Stimulated activated naive CD8-positive, alpha-beta T cell treated with anti-CD3 and anti-CD28 coated beads, Interleukin-15, Interleukin-2, amounts not matched to agents 100 ng/mL and 50 ng/mL, for 24 hours (primary cell): Measurements from ENCODE around the gene PCBP3.

Experiments
- H3K27ac Mint-ChIP-seq: one replicate; pipeline ENCODE4 v1.8.0; 2021; ENCODE audit warnings: mild to moderate bottlenecking, mixed read lengths
- H3K27me3 Mint-ChIP-seq: one replicate; pipeline ENCODE4 v1.8.0; 2021; ENCODE audit warnings: mixed read lengths
- H3K36me3 Mint-ChIP-seq: one replicate; pipeline ENCODE4 v1.8.0; 2021; ENCODE audit warnings: low read depth, mixed read lengths
- H3K4me1 Mint-ChIP-seq: one replicate; pipeline ENCODE4 v1.8.0; 2021; ENCODE audit warnings: low read depth, mixed read lengths
- H3K4me3 Mint-ChIP-seq: one replicate; pipeline ENCODE4 v1.8.0; 2021; ENCODE audit warnings: mild to moderate bottlenecking, mixed read lengths
- H3K9me3 Mint-ChIP-seq: one replicate; pipeline ENCODE4 v1.8.0; 2021; ENCODE audit warnings: mixed read lengths

Gene PCBP3

GRCh38 chr21:45918835-45919447, 275.4 kb downstream of the PCBP3 start:
- Mint-ChIP-seq H3K4me1 (peaks cover 33% of the 10 kb centered on the region), H3K9me3 (no peaks in the 10 kb centered on the region), H3K27ac (no peak overlapping the region), H3K4me3 (no peak overlapping the region), H3K27me3 (no peaks in the 10 kb centered on the region), H3K36me3 (no peaks in the 10 kb centered on the region)

- Mint-ChIP-seq H3K27ac (no peak overlapping the region), H3K27me3 (no peaks in the 10 kb centered on the region), H3K4me1 (peaks cover 33% of the 10 kb centered on the region), H3K9me3 (no peaks in the 10 kb centered on the region), H3K4me3 (no peak overlapping the region), H3K36me3 (no peaks in the 10 kb centered on the region)
Measured at GRCh38 chr21:45919593-45919992, 276.1 kb downstream of the PCBP3 start.

- Mint-ChIP-seq H3K4me1 (peaks cover 27% of the 10 kb centered on the region), H3K36me3 (no peaks in the 10 kb centered on the region), H3K4me3 (no peak overlapping the region), H3K27me3 (no peaks in the 10 kb centered on the region), H3K27ac (no peak overlapping the region), H3K9me3 (no peaks in the 10 kb centered on the region)
Measured at GRCh38 chr21:45920824-45921600, 277.5 kb downstream of the PCBP3 start.

GRCh38 chr21:45921917-45922316, 278.4 kb downstream of the PCBP3 start:
- peaks cover 18% of the 10 kb centered on the region for H3K4me1 Mint-ChIP-seq
- no peaks in the 10 kb centered on the region for H3K27me3 Mint-ChIP-seq
- no peaks in the 10 kb centered on the region for H3K9me3 Mint-ChIP-seq
- H3K27ac Mint-ChIP-seq: no peak overlapping the region
- no peak overlapping the region for H3K4me3 Mint-ChIP-seq
- H3K36me3 Mint-ChIP-seq: no peaks in the 10 kb centered on the region

GRCh38 chr21:45922648-45923047, 279.1 kb downstream of the PCBP3 start:
- Mint-ChIP-seq H3K4me1 (peaks cover 13% of the 10 kb centered on the region), H3K27me3 (no peaks in the 10 kb centered on the region), H3K4me3 (no peak overlapping the region), H3K36me3 (no peaks in the 10 kb centered on the region), H3K27ac (no peak overlapping the region), H3K9me3 (no peaks in the 10 kb centered on the region)

- no peaks in the 10 kb centered on the region for H3K27me3 Mint-ChIP-seq
- H3K27ac Mint-ChIP-seq: no peak overlapping the region
- no peak overlapping the region for H3K4me3 Mint-ChIP-seq
- no peaks in the 10 kb centered on the region for H3K9me3 Mint-ChIP-seq
- peaks cover 13% of the 10 kb centered on the region for H3K4me1 Mint-ChIP-seq
- no peaks in the 10 kb centered on the region for H3K36me3 Mint-ChIP-seq
Measured at GRCh38 chr21:45923146-45923545, 279.6 kb downstream of the PCBP3 start.

GRCh38 chr21:45926281-45926680, 282.8 kb downstream of the PCBP3 start:
- no peaks in the 10 kb centered on the region for H3K9me3 Mint-ChIP-seq
- H3K4me3 Mint-ChIP-seq: no peak overlapping the region
- no peaks in the 10 kb centered on the region for H3K27me3 Mint-ChIP-seq
- H3K36me3 Mint-ChIP-seq: no peaks in the 10 kb centered on the region
- peaks cover 13% of the 10 kb centered on the region for H3K4me1 Mint-ChIP-seq
- H3K27ac Mint-ChIP-seq: no peak overlapping the region

- H3K27ac Mint-ChIP-seq: no peak overlapping the region
- H3K9me3 Mint-ChIP-seq: no peaks in the 10 kb centered on the region
- H3K27me3 Mint-ChIP-seq: no peaks in the 10 kb centered on the region
- peaks cover 11% of the 10 kb centered on the region for H3K4me1 Mint-ChIP-seq
- H3K4me3 Mint-ChIP-seq: no peak overlapping the region
- H3K36me3 Mint-ChIP-seq: no peaks in the 10 kb centered on the region
Measured at GRCh38 chr21:45927032-45927431, 283.5 kb downstream of the PCBP3 start.

- Mint-ChIP-seq H3K4me3 (no peak overlapping the region), H3K9me3 (no peaks in the 10 kb centered on the region), H3K36me3 (no peaks in the 10 kb centered on the region), H3K27ac (no peak overlapping the region), H3K4me1 (peaks cover 3% of the 10 kb centered on the region), H3K27me3 (no peaks in the 10 kb centered on the region)
Measured at GRCh38 chr21:45927851-45928850, 284.6 kb downstream of the PCBP3 start.

- Mint-ChIP-seq H3K4me3 (no peak overlapping the region), H3K4me1 (no peaks in the 10 kb centered on the region), H3K36me3 (no peaks in the 10 kb centered on the region), H3K9me3 (no peaks in the 10 kb centered on the region), H3K27ac (no peak overlapping the region), H3K27me3 (no peaks in the 10 kb centered on the region)
Measured at GRCh38 chr21:45929449-45929848, 285.9 kb downstream of the PCBP3 start.

- Mint-ChIP-seq H3K9me3 (no peaks in the 10 kb centered on the region), H3K27me3 (no peaks in the 10 kb centered on the region), H3K4me3 (no peak overlapping the region), H3K27ac (no peak overlapping the region), H3K4me1 (no peaks in the 10 kb centered on the region), H3K36me3 (no peaks in the 10 kb centered on the region)
Measured at GRCh38 chr21:45930231-45930760, 286.8 kb downstream of the PCBP3 start.

GRCh38 chr21:45930792-45931191, 287.3 kb downstream of the PCBP3 start:
- Mint-ChIP-seq H3K9me3 (no peaks in the 10 kb centered on the region), H3K27ac (no peak overlapping the region), H3K27me3 (no peaks in the 10 kb centered on the region), H3K36me3 (no peaks in the 10 kb centered on the region), H3K4me3 (no peak overlapping the region), H3K4me1 (no peaks in the 10 kb centered on the region)

GRCh38 chr21:45931397-45931969, 288.0 kb downstream of the PCBP3 start:
- H3K27ac Mint-ChIP-seq: no peak overlapping the region
- H3K4me1 Mint-ChIP-seq: no peaks in the 10 kb centered on the region
- no peaks in the 10 kb centered on the region for H3K27me3 Mint-ChIP-seq
- no peak overlapping the region for H3K4me3 Mint-ChIP-seq
- H3K36me3 Mint-ChIP-seq: no peaks in the 10 kb centered on the region
- no peaks in the 10 kb centered on the region for H3K9me3 Mint-ChIP-seq

- Mint-ChIP-seq H3K36me3 (no peaks in the 10 kb centered on the region), H3K4me1 (no peaks in the 10 kb centered on the region), H3K27ac (no peak overlapping the region), H3K4me3 (no peak overlapping the region), H3K27me3 (no peaks in the 10 kb centered on the region), H3K9me3 (no peaks in the 10 kb centered on the region)
Measured at GRCh38 chr21:45932922-45933502, 289.5 kb downstream of the PCBP3 start.
